GM18498 (cell line): ENCODE results near the gene IL15RA.
"Not testable (repeated sequence)": the region's sequence is repeated elsewhere in the genome, so short reads cannot be mapped to it uniquely, and the experiment has no call there.

Experiments used
- ATAC-seq: cut with Tn5 transposase; IDR thresholded peaks from one replicate; pipeline ENCODE4 v1.9.1; 2021; ENCODE audit warnings: mild to moderate bottlenecking, moderate library complexity; ENCODE audit not compliant: unreplicated experiment

The IL15RA gene

GRCh38 chr10:6006991-6007390 lies 29.6 kb upstream of the IL15RA start:
- no peak for ATAC-seq

GRCh38 chr10:6006546-6006945 lies 29.2 kb upstream of the IL15RA start:
- no peak for ATAC-seq

GRCh38 chr10:6005856-6006395 lies 28.6 kb upstream of the IL15RA start:
- no peak for ATAC-seq

- not testable (repeated sequence) for ATAC-seq
Observed at GRCh38 chr10:6005161-6005804, 27.9 kb upstream of the IL15RA start.

GRCh38 chr10:6002809-6003510 lies 25.6 kb upstream of the IL15RA start:
- peak; percentile 66 for ATAC-seq

GRCh38 chr10:5999440-6000165 lies 22.3 kb upstream of the IL15RA start:
- no peak for ATAC-seq

- ATAC-seq = no peak
Observed at GRCh38 chr10:5996696-5997095, 19.4 kb upstream of the IL15RA start.

- ATAC-seq = no peak
Observed at GRCh38 chr10:5992398-5992797, 15.1 kb upstream of the IL15RA start.

GRCh38 chr10:5991708-5992107 lies 14.4 kb upstream of the IL15RA start:
- no peak for ATAC-seq

GRCh38 chr10:5989756-5990155 lies 12.4 kb upstream of the IL15RA start:
- ATAC-seq = no peak

- no peak for ATAC-seq
Observed at GRCh38 chr10:5988336-5988920, 11.1 kb upstream of the IL15RA start.

- ATAC-seq = no peak
Observed at GRCh38 chr10:5987747-5988146, 10.4 kb upstream of the IL15RA start.

GRCh38 chr10:5985029-5985428 lies 7.7 kb upstream of the IL15RA start:
- no peak for ATAC-seq

GRCh38 chr10:5983774-5984173 lies 6.4 kb upstream of the IL15RA start:
- no peak for ATAC-seq

- ATAC-seq = no peak
Observed at GRCh38 chr10:5981529-5981928, 4.2 kb upstream of the IL15RA start.

- no peak for ATAC-seq
Observed at GRCh38 chr10:5978230-5978489, 817 bp upstream of the IL15RA start.

GRCh38 chr10:5976512-5977470 lies 552 bp downstream of the IL15RA start:
- peak; percentile 22 for ATAC-seq

- peak; percentile 55 for ATAC-seq
Observed at GRCh38 chr10:5975641-5976473, 1.5 kb downstream of the IL15RA start.

GRCh38 chr10:5973069-5973468 lies 4.3 kb downstream of the IL15RA start:
- ATAC-seq = no peak

GRCh38 chr10:5971886-5972285 lies 5.5 kb downstream of the IL15RA start:
- no peak for ATAC-seq
